ENCODE data around the gene KANK4.
"Not testable (repeated sequence)": the region's sequence is repeated elsewhere in the genome, so short reads cannot be mapped to it uniquely, and the experiment has no call there.

KANK4 gene

GRCh38 chr1:62250126-62250726 is 69.0 kb downstream of the KANK4 start:
- no peak for TF ChIP-seq CTCF (conservative IDR thresholded peaks at IDR 0.05)
- no peak overlapping the region for H3K27ac ChIP-seq

GRCh38 chr1:62247391-62248168 is 71.7 kb downstream of the KANK4 start:
- H3K27ac ChIP-seq, result no peak overlapping the region
- no peak for TF ChIP-seq CTCF (conservative IDR thresholded peaks at IDR 0.05)

DNA sequence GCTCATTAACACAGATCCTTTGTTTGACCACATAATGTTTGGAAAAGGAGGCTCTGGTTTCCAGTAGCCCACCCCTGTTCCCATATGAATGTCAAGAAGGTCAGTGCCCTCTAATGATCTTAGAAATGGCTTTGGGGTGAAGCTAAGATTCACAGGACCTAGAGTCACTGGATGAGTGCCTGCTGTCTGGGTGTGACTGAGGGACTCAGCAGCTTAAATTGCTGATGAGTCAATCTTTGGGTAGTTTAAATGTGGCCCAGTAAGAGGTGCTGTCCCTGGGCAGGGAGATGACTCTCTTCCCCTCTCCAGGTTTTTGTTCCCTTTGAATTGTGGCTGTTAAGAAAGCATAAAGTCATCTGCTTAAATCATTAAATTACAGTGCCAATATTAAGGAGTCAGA is 74.0 kb downstream of the KANK4 start:
- no peak for TF ChIP-seq CTCF (conservative IDR thresholded peaks at IDR 0.05)
- H3K27ac ChIP-seq, result no peak overlapping the region

- not testable (repeated sequence) for H3K27ac ChIP-seq
These were observed 74.9 kb downstream of the KANK4 start for GRCh38 chr1:62244380-62244779.

GRCh38 chr1:62241371-62242131 is 77.7 kb downstream of the KANK4 start:
- H3K27ac ChIP-seq, result peak overlapping the region; percentile 77
- TF ChIP-seq CTCF (conservative IDR thresholded peaks at IDR 0.05), result no peak

DNA sequence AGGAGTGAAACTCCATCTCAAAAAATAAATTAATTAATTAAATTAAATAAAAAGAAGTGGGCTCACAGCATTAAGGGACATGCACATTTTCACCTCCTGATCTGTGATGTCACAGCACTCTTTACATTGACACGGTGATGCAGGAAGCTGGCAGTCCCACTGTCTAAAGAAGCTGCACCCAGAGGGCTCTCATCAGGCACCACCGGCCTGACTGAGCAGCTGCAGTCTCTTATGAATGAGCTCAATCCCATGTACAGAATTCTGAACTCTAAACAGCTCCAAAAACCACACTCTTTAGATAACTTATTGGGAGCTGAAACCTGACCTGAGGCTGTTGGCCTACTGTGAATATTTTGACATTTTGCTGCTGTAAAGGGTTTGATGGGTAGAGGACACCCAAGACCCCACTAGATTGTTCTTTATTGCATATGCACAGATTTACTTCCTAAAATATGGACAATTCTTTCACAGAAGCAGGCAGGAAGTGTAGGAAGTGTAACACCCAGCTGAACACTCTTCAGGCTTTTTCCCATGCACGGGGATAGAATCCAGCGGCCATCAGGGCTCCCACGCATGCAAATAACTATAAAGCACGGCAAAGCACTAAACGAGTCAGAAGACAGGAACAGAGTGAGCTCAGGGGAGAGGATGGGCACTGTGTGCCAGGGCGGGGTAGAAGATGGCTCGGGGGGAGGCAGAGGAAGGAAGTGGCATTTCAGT is 78.4 kb downstream of the KANK4 start:
- peak overlapping the region; percentile 77 for H3K27ac ChIP-seq
- no peak for TF ChIP-seq CTCF (conservative IDR thresholded peaks at IDR 0.05)

- H3K27ac ChIP-seq, result peak overlapping the region; percentile 77; the same call in 1 of the 2 replicates
These were observed 79.4 kb downstream of the KANK4 start for GRCh38 chr1:62239652-62240403.
